NCI-H128 (cell line): ENCODE measurements around the gene PTPRZ1.

Experiments
- DNase-seq: peaks from one replicate; lab custom pipeline; 2025; ENCODE audit not compliant: unreplicated experiment; lab: John Stamatoyannopoulos, UW

The PTPRZ1 gene

GRCh38 chr7:122103064-122103463, 230.1 kb downstream of the PTPRZ1 start:
- DNase-seq: no peak
